Neural cell (in vitro differentiated cells): Measurements from ENCODE around the gene AFF3. TPM values are rescaled to one million over a fixed set of nuclear protein-coding genes. Genes with fewer than 3 reads are reported as not detected.

ENCODE experiments used
- H2AFZ ChIP-seq: fragments of 200-600, 300-800 bp; sonication (generic), shearing (Covaris generic); 2 replicates; pipeline ENCODE4 v1.6.0; 2014; ENCODE audit warnings: low read depth, mild to moderate bottlenecking, antibody characterized with exemption, low read length, moderate library complexity
- H3F3A ChIP-seq: fragments of 200-600 bp; shearing (Covaris generic); 2 replicates; pipeline ENCODE4 v1.6.1; 2016; ENCODE audit warnings: mild to moderate bottlenecking, moderate library complexity, mixed read lengths, antibody characterized with exemption, low read length; ENCODE audit not compliant: insufficient read depth, poor library complexity, severe bottlenecking
- H3K27ac ChIP-seq: fragments of 200-600, 300-800 bp; sonication (generic), shearing (Covaris generic); 2 replicates; pipeline ENCODE4 v1.5.1; 2014; ENCODE audit warnings: mild to moderate bottlenecking, low read length, moderate library complexity
- H3K27me3 ChIP-seq: fragments of 300-800, 200-600 bp; sonication (generic), shearing (Covaris generic); 2 replicates; pipeline ENCODE4 v1.6.0; 2014; ENCODE audit warnings: mild to moderate bottlenecking, low read depth, low read length, moderate library complexity; ENCODE audit not compliant: insufficient read depth
- H3K36me3 ChIP-seq: fragments of 300-800, 200-600 bp; sonication (generic), shearing (Covaris generic); 2 replicates; pipeline ENCODE4 v1.5.1; 2014; ENCODE audit warnings: mild to moderate bottlenecking, antibody characterized with exemption, low read length, moderate library complexity; ENCODE audit not compliant: insufficient read depth
- H3K4me2 ChIP-seq: fragments of 300-800, 200-600 bp; sonication (generic), shearing (Covaris generic); 2 replicates; pipeline ENCODE4 v1.6.0; 2014; ENCODE audit warnings: mild to moderate bottlenecking, low read length
- H3K4me3 ChIP-seq: fragments of 300-800, 200-600 bp; sonication (generic), shearing (Covaris generic); 2 replicates; pipeline ENCODE4 v1.5.1; 2014; ENCODE audit warnings: mild to moderate bottlenecking, low read length, moderate library complexity
- H3K79me2 ChIP-seq: fragments of 200-600 bp; shearing (Covaris generic); replicated peaks from 2 replicates; pipeline ENCODE4 v1.6.0; 2014; ENCODE audit warnings: mild to moderate bottlenecking, low read length, moderate library complexity; ENCODE audit not compliant: insufficient read depth
- H3K9ac ChIP-seq: fragments of 300-800, 200-600 bp; sonication (generic), shearing (Covaris generic); 2 replicates; pipeline ENCODE4 v1.6.1; 2016; ENCODE audit warnings: mild to moderate bottlenecking, low read length, mixed read lengths
- H3K9me2 ChIP-seq: fragments of 200-600 bp; shearing (Covaris generic); 2 replicates; pipeline ENCODE4 v1.6.1; 2016; ENCODE audit warnings: mild to moderate bottlenecking, low read length, mixed read lengths; ENCODE audit not compliant: insufficient read depth
- H3K9me3 ChIP-seq: fragments of 200-600, 300-800 bp; sonication (generic), shearing (Covaris generic); 2 replicates; pipeline ENCODE4 v1.6.1; 2016; ENCODE audit warnings: mild to moderate bottlenecking, mixed run types, low read length, moderate library complexity, mixed read lengths
- H4K20me1 ChIP-seq: fragments of 200-600 bp; shearing (Covaris generic); 2 replicates; pipeline ENCODE4 v1.6.1; 2016; ENCODE audit warnings: mild to moderate bottlenecking, mixed run types; ENCODE audit not compliant: insufficient read depth
- EP300 ChIP-seq: fragments of 450-650 bp; conservative IDR thresholded peaks from 2 replicates; pipeline ENCODE4 v1.6.1; 2014; ENCODE audit warnings: antibody characterized with exemption, mild to moderate bottlenecking, moderate library complexity; ENCODE audit not compliant: poor library complexity, severe bottlenecking
- EZH2 ChIP-seq: fragments of 200-600, 300-800 bp; shearing (Covaris generic), sonication (generic); IDR thresholded peaks from 2 replicates; pipeline ENCODE4 v1.6.1; 2014; ENCODE audit warnings: antibody characterized with exemption, low read length, borderline replicate concordance, mild to moderate bottlenecking; ENCODE audit not compliant: insufficient read depth, poor library complexity, severe bottlenecking
- MXI1 ChIP-seq: fragments of 450-650 bp; conservative IDR thresholded peaks from 2 replicates; pipeline ENCODE4 v1.6.1; 2014; ENCODE audit warnings: antibody characterized with exemption, mild to moderate bottlenecking; ENCODE audit not compliant: poor library complexity, severe bottlenecking
- POLR2AphosphoS5 ChIP-seq: IDR thresholded peaks from 2 replicates; pipeline ENCODE4 v1.6.1; 2012
- RAD21 ChIP-seq: fragments of 450-650 bp; conservative IDR thresholded peaks from 2 replicates; pipeline ENCODE4 v1.6.1; 2014; ENCODE audit warnings: antibody characterized with exemption, mild to moderate bottlenecking, moderate library complexity
- SMC3 ChIP-seq: fragments of 450-650 bp; conservative IDR thresholded peaks from 2 replicates; pipeline ENCODE4 v1.6.1; 2014; ENCODE audit warnings: antibody characterized with exemption, mild to moderate bottlenecking, moderate library complexity; ENCODE audit not compliant: poor library complexity
- TAF1 ChIP-seq: IDR thresholded peaks from 2 replicates; pipeline ENCODE4 v1.6.1; 2012; ENCODE audit warnings: low read depth
- polyA plus RNA-seq: library from polyadenylated mRNA; depleted of rRNA; stranded (reverse); fragments of >200 nt; gene quantifications from 2 replicates; pipeline ENCODE4 v1.2.3, GENCODE V29; 2014
- TF ChIP-seq, protein P1 (sequence below): IDR thresholded peaks from 2 replicates; pipeline ENCODE4 v1.6.1; 2012; ENCODE audit warnings: borderline replicate concordance
- TF ChIP-seq, protein P2 (sequence below): fragments of 450-650 bp; IDR thresholded peaks from 2 replicates; pipeline ENCODE4 v1.5.1; 2014; ENCODE audit warnings: antibody characterized with exemption, mild to moderate bottlenecking, moderate library complexity; ENCODE audit not compliant: poor library complexity, severe bottlenecking

AFF3 gene
- polyA plus RNA-seq, 1 donor from 2014 or later = 5.1 TPM

DNA sequence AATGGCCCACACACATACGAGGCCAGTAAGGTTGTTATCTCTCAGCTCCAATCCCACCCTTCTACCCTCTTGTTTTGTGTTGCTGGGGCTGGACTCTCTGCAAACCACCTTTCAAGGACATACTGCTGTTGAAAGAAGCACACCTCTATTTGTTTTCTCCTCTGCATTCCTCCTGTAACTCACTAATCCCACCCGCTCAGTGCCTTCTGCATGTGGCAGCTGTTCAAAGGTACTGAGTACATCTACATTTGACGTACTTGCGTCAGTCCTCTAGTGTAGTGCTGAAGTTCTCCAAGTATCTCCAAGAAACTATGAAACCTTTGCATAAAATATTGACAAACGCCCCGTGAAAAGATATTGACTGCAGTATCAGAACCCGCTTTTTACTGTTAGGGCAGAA, 310.6 kb downstream of the AFF3 start:
- Histone ChIP-seq H3K4me2 (no peak overlapping the region), H3K9ac (no peak overlapping the region), H3K79me2 (no peaks in the 10 kb centered on the region), H3F3A (no peaks in the 10 kb centered on the region), H3K9me2 (no peaks in the 10 kb centered on the region), H3K4me3 (no peak overlapping the region), H3K36me3 (no peaks in the 10 kb centered on the region), H3K27ac (no peak overlapping the region), H4K20me1 (no peaks in the 10 kb centered on the region), H3K27me3 (no peaks in the 10 kb centered on the region), H2AFZ (no peak overlapping the region), H3K9me3 (no peaks in the 10 kb centered on the region)
- TF ChIP-seq TAF1 (no peak), POLR2AphosphoS5 (no peak), MXI1 (no peak), RAD21 (no peak), SMC3 (no peak), EZH2 (no peak), EP300 (no peak)
- TF ChIP-seq, protein P1, sequence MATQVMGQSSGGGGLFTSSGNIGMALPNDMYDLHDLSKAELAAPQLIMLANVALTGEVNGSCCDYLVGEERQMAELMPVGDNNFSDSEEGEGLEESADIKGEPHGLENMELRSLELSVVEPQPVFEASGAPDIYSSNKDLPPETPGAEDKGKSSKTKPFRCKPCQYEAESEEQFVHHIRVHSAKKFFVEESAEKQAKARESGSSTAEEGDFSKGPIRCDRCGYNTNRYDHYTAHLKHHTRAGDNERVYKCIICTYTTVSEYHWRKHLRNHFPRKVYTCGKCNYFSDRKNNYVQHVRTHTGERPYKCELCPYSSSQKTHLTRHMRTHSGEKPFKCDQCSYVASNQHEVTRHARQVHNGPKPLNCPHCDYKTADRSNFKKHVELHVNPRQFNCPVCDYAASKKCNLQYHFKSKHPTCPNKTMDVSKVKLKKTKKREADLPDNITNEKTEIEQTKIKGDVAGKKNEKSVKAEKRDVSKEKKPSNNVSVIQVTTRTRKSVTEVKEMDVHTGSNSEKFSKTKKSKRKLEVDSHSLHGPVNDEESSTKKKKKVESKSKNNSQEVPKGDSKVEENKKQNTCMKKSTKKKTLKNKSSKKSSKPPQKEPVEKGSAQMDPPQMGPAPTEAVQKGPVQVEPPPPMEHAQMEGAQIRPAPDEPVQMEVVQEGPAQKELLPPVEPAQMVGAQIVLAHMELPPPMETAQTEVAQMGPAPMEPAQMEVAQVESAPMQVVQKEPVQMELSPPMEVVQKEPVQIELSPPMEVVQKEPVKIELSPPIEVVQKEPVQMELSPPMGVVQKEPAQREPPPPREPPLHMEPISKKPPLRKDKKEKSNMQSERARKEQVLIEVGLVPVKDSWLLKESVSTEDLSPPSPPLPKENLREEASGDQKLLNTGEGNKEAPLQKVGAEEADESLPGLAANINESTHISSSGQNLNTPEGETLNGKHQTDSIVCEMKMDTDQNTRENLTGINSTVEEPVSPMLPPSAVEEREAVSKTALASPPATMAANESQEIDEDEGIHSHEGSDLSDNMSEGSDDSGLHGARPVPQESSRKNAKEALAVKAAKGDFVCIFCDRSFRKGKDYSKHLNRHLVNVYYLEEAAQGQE = no peak
- TF ChIP-seq, protein P2, sequence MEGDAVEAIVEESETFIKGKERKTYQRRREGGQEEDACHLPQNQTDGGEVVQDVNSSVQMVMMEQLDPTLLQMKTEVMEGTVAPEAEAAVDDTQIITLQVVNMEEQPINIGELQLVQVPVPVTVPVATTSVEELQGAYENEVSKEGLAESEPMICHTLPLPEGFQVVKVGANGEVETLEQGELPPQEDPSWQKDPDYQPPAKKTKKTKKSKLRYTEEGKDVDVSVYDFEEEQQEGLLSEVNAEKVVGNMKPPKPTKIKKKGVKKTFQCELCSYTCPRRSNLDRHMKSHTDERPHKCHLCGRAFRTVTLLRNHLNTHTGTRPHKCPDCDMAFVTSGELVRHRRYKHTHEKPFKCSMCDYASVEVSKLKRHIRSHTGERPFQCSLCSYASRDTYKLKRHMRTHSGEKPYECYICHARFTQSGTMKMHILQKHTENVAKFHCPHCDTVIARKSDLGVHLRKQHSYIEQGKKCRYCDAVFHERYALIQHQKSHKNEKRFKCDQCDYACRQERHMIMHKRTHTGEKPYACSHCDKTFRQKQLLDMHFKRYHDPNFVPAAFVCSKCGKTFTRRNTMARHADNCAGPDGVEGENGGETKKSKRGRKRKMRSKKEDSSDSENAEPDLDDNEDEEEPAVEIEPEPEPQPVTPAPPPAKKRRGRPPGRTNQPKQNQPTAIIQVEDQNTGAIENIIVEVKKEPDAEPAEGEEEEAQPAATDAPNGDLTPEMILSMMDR = no peak

DNA sequence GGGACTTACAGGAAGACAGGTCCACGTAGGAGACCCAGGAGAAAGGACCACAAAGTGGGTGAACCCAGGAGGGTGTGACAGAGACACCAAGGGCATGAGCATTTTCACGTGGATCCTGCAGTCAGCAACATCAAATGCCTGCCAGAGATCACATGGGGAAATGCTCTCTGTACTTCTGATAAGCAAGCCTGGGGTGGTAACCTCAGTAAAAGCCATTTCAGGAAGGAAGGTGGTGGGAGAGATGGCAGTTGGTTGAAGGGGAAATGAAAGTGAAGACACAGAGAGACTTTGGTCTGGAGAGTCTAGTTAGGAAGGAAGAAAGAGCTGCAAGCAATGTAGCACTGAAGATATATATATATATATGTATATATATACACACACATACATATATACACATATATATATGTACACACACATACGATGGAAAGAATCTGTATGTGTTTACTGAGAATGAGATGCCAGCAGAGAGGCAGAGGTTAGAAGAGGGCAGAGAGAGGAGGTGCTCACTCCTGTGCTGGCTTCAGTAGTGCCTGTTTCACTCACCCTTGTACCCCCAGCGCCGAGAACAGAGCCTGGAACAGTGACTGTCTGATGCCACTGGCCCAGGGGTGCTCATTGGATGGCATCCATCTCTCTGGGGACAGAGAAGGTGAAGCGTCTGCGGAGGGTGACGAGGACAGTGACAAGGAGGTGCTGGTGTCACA, 314.9 kb downstream of the AFF3 start:
- TF ChIP-seq SMC3 = no peak
- no peak for TF ChIP-seq MXI1
- TF ChIP-seq, protein P1 = no peak
- TF ChIP-seq EP300 = no peak
- no peak for TF ChIP-seq EZH2
- no peak for TF ChIP-seq TAF1
- TF ChIP-seq, protein P2 = no peak
- TF ChIP-seq POLR2AphosphoS5 = no peak
- TF ChIP-seq RAD21 = no peak

More for the DNA sequence above, 314.9 kb downstream of the AFF3 start:
- H3K4me2 ChIP-seq = no peak overlapping the region
- no peaks in the 10 kb centered on the region for H3K79me2 ChIP-seq
- H3F3A ChIP-seq = no peaks in the 10 kb centered on the region
- no peak overlapping the region for H3K4me3 ChIP-seq
- H3K36me3 ChIP-seq = no peaks in the 10 kb centered on the region
- no peaks in the 10 kb centered on the region for H3K27me3 ChIP-seq
- H3K27ac ChIP-seq = no peak overlapping the region
- H4K20me1 ChIP-seq = no peaks in the 10 kb centered on the region
- no peaks in the 10 kb centered on the region for H3K9me2 ChIP-seq
- no peak overlapping the region for H3K9ac ChIP-seq
- no peak overlapping the region for H2AFZ ChIP-seq
- no peaks in the 10 kb centered on the region for H3K9me3 ChIP-seq
